Measurements from ENCODE around the gene AGBL1. TPM values are rescaled to one million over a fixed set of nuclear protein-coding genes. Genes with fewer than 3 reads are reported as not detected.

AGBL1 gene
- total and polyA plus RNA-seq, 2 donors (not counting 3 experiments of a cell fraction or from before 2014, with no cell fraction given): not detected

DNA sequence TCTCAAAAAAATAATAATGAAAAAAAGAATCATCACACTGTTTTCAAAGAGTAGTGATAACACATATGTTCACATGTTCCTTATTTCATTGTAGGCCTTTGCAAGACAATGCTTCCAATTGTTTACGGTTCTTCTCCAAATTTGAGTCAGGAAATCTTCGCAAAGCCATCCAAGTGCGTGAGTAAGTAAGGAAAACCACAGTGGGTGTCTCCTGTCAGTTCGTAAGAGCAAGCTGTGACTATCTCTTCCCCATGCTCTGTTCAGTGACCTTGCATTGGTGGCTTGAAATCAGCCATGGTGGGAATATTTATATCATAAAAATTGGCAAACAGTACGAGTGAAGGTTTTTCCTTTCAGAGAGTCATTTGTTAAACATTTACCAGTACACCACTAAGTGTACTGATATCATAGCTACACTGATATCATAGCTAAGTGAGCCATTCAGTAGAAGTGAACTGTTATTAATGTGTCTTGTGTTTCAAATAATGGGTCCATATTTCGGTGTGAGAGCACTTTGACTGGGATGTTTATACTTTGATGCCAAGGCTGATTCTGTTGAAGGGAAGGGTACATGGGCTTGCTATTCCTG, 187.3 kb downstream of the AGBL1 start:
- Histone ChIP-seq H4K20me1 (replicated peaks; ENCODE audit: control insufficient read depth, extremely low read depth, insufficient read depth, low read length) (no peaks in the 10 kb centered on the region), H3K27me3 (ENCODE audit: control insufficient read depth in 2 of 2, insufficient read depth in 2 of 2, low read length in 2 of 2) (no peaks in the 10 kb centered on the region), H3K9me3 (replicated peaks; ENCODE audit: control insufficient read depth, insufficient read depth, low read length) (no peaks in the 10 kb centered on the region), H3K4me1 (ENCODE audit: control insufficient read depth, extremely low read depth, insufficient read depth, low read length) (no peaks in the 10 kb centered on the region), H3K4me2 (ENCODE audit: insufficient read depth, low read length) (no peak overlapping the region), H3K27ac (ENCODE audit: insufficient read depth, low read depth, low read length) (no peak overlapping the region), H3K9me1 (replicated peaks; ENCODE audit: control insufficient read depth, extremely low read depth, insufficient read depth, low read length) (no peaks in the 10 kb centered on the region), H3K4me3 (replicated peaks in 1 of 3; ENCODE audit: insufficient read depth in 1 of 3, low read depth in 1 of 3, low read length in 3 of 3) (no peak overlapping the region), H3K79me2 (ENCODE audit: control insufficient read depth, insufficient read depth, low read length) (no peaks in the 10 kb centered on the region), H3K9ac (replicated peaks; ENCODE audit: extremely low read depth, insufficient read depth, low read length) (no peak overlapping the region), H3K36me3 (ENCODE audit: control insufficient read depth in 2 of 2, extremely low read depth in 1 of 2, insufficient read depth in 2 of 2, low read length in 2 of 2) (no peaks in the 10 kb centered on the region), H2AFZ (ENCODE audit: low read depth, low read length) (no peak overlapping the region)
- no peak for FAIRE-seq
- intact Hi-C loops (cut with micrococcal nuclease) (no loop called here), dilution Hi-C loops (cut with MboI; ENCODE audit: extremely low pct_ligation_motif_present, low sequenced_read_pairs) (no loop called here)
- no TSS peak for BruUV-seq (replicated peaks)
- ChIA-PET CTCF (interaction anchor here (1.0 kb wide), 1 partner anchor 9 kb away, joined by 4 read pairs; no protein-coding TSS in a partner anchor), POLR2A (no interaction called here)
- TF ChIP-seq POLR2AphosphoS5 (IDR thresholded peaks at IDR 0.05; ENCODE audit: insufficient read depth, low read depth, low read length): no peak
- no peak for TF ChIP-seq MYC (IDR thresholded peaks at IDR 0.05; ENCODE audit: low read depth, low read length)
- no peak for TF ChIP-seq JUN (IDR thresholded peaks at IDR 0.05; ENCODE audit: borderline replicate concordance, insufficient read depth, insufficient read length, low read depth)
- TF ChIP-seq, protein P1, sequence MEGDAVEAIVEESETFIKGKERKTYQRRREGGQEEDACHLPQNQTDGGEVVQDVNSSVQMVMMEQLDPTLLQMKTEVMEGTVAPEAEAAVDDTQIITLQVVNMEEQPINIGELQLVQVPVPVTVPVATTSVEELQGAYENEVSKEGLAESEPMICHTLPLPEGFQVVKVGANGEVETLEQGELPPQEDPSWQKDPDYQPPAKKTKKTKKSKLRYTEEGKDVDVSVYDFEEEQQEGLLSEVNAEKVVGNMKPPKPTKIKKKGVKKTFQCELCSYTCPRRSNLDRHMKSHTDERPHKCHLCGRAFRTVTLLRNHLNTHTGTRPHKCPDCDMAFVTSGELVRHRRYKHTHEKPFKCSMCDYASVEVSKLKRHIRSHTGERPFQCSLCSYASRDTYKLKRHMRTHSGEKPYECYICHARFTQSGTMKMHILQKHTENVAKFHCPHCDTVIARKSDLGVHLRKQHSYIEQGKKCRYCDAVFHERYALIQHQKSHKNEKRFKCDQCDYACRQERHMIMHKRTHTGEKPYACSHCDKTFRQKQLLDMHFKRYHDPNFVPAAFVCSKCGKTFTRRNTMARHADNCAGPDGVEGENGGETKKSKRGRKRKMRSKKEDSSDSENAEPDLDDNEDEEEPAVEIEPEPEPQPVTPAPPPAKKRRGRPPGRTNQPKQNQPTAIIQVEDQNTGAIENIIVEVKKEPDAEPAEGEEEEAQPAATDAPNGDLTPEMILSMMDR (IDR thresholded peaks at IDR 0.05; ENCODE audit: extremely low read depth in 1 of 2, insufficient read depth in 1 of 2, low read depth in 1 of 2, low read length in 2 of 2): no peak
- no peak for DNase-seq (ENCODE audit: low read depth, low spot score)

- BruUV-seq (replicated peaks): no TSS peak
- CTCF ChIA-PET: interaction anchor here (1.0 kb wide), 1 partner anchor 8 kb away, joined by 4 read pairs; no protein-coding TSS in a partner anchor
These were observed 188.2 kb downstream of the AGBL1 start for GRCh38 chr15:86267892-86268291.

More at GRCh38 chr15:86267892-86268291, 188.2 kb downstream of the AGBL1 start:
- POLR2A ChIA-PET: no interaction called here
- Histone ChIP-seq H3K27ac (ENCODE audit: insufficient read depth, low read depth, low read length) (no peak overlapping the region), H3K79me2 (ENCODE audit: control insufficient read depth, insufficient read depth, low read length) (no peaks in the 10 kb centered on the region), H3K9me3 (replicated peaks; ENCODE audit: control insufficient read depth, insufficient read depth, low read length) (no peaks in the 10 kb centered on the region), H3K4me2 (ENCODE audit: insufficient read depth, low read length) (no peak overlapping the region), H2AFZ (ENCODE audit: low read depth, low read length) (no peak overlapping the region), H3K27me3 (ENCODE audit: control insufficient read depth in 2 of 2, insufficient read depth in 2 of 2, low read length in 2 of 2) (no peaks in the 10 kb centered on the region), H3K9ac (replicated peaks; ENCODE audit: extremely low read depth, insufficient read depth, low read length) (no peak overlapping the region), H3K4me3 (replicated peaks in 1 of 3; ENCODE audit: insufficient read depth in 1 of 3, low read depth in 1 of 3, low read length in 3 of 3) (no peak overlapping the region), H3K36me3 (ENCODE audit: control insufficient read depth in 2 of 2, extremely low read depth in 1 of 2, insufficient read depth in 2 of 2, low read length in 2 of 2) (no peaks in the 10 kb centered on the region), H3K9me1 (replicated peaks; ENCODE audit: control insufficient read depth, extremely low read depth, insufficient read depth, low read length) (no peaks in the 10 kb centered on the region), H3K4me1 (ENCODE audit: control insufficient read depth, extremely low read depth, insufficient read depth, low read length) (no peaks in the 10 kb centered on the region), H4K20me1 (replicated peaks; ENCODE audit: control insufficient read depth, extremely low read depth, insufficient read depth, low read length) (no peaks in the 10 kb centered on the region)
- FAIRE-seq: no peak
- intact Hi-C loops (cut with micrococcal nuclease): no loop called here
- dilution Hi-C loops (cut with MboI; ENCODE audit: extremely low pct_ligation_motif_present, low sequenced_read_pairs): no loop called here
- DNase-seq (ENCODE audit: low read depth, low spot score): no peak
- TF ChIP-seq, protein P1 (IDR thresholded peaks at IDR 0.05; ENCODE audit: extremely low read depth in 1 of 2, insufficient read depth in 1 of 2, low read depth in 1 of 2, low read length in 2 of 2): no peak
- TF ChIP-seq EZH2 (IDR thresholded peaks at IDR 0.05; ENCODE audit: borderline replicate concordance, low read depth, low read length, severe bottlenecking): no peak
- TF ChIP-seq POLR2A (IDR thresholded peaks at IDR 0.05; ENCODE audit: low read depth, low read length): no peak
- TF ChIP-seq JUN (IDR thresholded peaks at IDR 0.05; ENCODE audit: borderline replicate concordance, insufficient read depth, insufficient read length, low read depth): no peak
- TF ChIP-seq FOS (IDR thresholded peaks at IDR 0.05; ENCODE audit: borderline replicate concordance, insufficient read depth, low read length): no peak
- TF ChIP-seq MYC (IDR thresholded peaks at IDR 0.05; ENCODE audit: low read depth, low read length): no peak
- TF ChIP-seq GATA2 (IDR thresholded peaks at IDR 0.05; ENCODE audit: insufficient read depth, insufficient read length, low read depth, low read length): no peak
- no peak for TF ChIP-seq MAX (IDR thresholded peaks at IDR 0.05; ENCODE audit: insufficient read depth, insufficient read length)
- no peak for TF ChIP-seq POLR2AphosphoS5 (IDR thresholded peaks at IDR 0.05; ENCODE audit: insufficient read depth, low read depth, low read length)

All from endothelial cell of umbilical vein (primary cell).